Neural crest cell (in vitro differentiated cells): ENCODE measurements around the gene SAAL1. TPM values are rescaled to one million over a fixed set of nuclear protein-coding genes. Genes with fewer than 3 reads are reported as not detected.

Experiments
- DNase-seq: peaks from one replicate; pipeline ENCODE4 v3.0.0; 2021; ENCODE audit warnings: low read depth, mixed read lengths, low spot score
- H3K27ac Mint-ChIP-seq: one replicate; pipeline ENCODE4 v1.8.0; 2021; ENCODE audit warnings: mild to moderate bottlenecking, mixed read lengths; ENCODE audit not compliant: unreplicated experiment
- H3K27me3 Mint-ChIP-seq: 2 replicates; pipeline ENCODE4 v1.8.0; 2021; ENCODE audit warnings: low read depth, mild to moderate bottlenecking, mixed read lengths
- H3K36me3 Mint-ChIP-seq: 2 replicates; pipeline ENCODE4 v1.8.0; 2021; ENCODE audit warnings: low read depth, mild to moderate bottlenecking, mixed read lengths
- H3K4me1 Mint-ChIP-seq: 2 replicates; pipeline ENCODE4 v1.8.0; 2021; ENCODE audit warnings: mixed read lengths
- H3K4me3 Mint-ChIP-seq: one replicate; pipeline ENCODE4 v1.8.0; 2021; ENCODE audit warnings: mild to moderate bottlenecking, mixed read lengths
- H3K9me3 Mint-ChIP-seq: 2 replicates; pipeline ENCODE4 v1.8.0; 2021; ENCODE audit warnings: mixed read lengths
- CTCF ChIP-seq: fragments of 200-600 bp; sonication (generic); conservative IDR thresholded peaks from 2 replicates; pipeline ENCODE4 v1.5.0; 2021; ENCODE audit warnings: antibody characterized with exemption, mild to moderate bottlenecking
- long read RNA-seq: library from polyadenylated mRNA; unstranded; transcript quantifications from one replicate; pipeline ENCODE4 v2.0.0, GENCODE V29; 2020
- total RNA-seq: library from RNA; stranded (reverse); gene quantifications from 2 replicates; pipeline ENCODE4 v1.2.1, GENCODE V29; 2021

The SAAL1 gene
- 50.2 and 56.4 TPM in 2 replicates for total RNA-seq
- long read RNA-seq, transcript SAAL1-202 (12 exons, 1,582 nt) = major isoform, 127 of 207 reads
- long read RNA-seq, transcript SAAL1-201 (12 exons, 1,518 nt) = minor isoform, 39 of 207 reads
- long read RNA-seq, partial matches to known transcripts = 6 of 207 reads
- long read RNA-seq, other reads (novel, unspliced or antisense) = 31 of 207 reads

- TF ChIP-seq CTCF = peak; percentile 93
- Mint-ChIP-seq H3K27me3 (peaks cover 10% of the 10 kb centered on the region), H3K27ac (peak within 1 kb of the TSS; percentile 94), H3K9me3 (no peaks in the 10 kb centered on the region), H3K4me1 (peaks cover 20% of the 10 kb centered on the region), H3K36me3 (peaks cover 16% of the 10 kb centered on the region), H3K4me3 (peak within 1 kb of the TSS; percentile 98)
- DNase-seq = peak; percentile 98
These were observed at the start of gene SAAL1 for GRCh38 chr11:18105802-18106574. SAAL1 (minus strand) TSS chr11:18106082; CDS start chr11:18106041, 41 bp downstream.

GRCh38 chr11:18151581-18151980, 45.7 kb upstream of the SAAL1 start:
- H3K4me3 Mint-ChIP-seq = no peak overlapping the region
- no peak overlapping the region for H3K27ac Mint-ChIP-seq
- H3K9me3 Mint-ChIP-seq = peaks cover 3% of the 10 kb centered on the region
- no peaks in the 10 kb centered on the region for H3K4me1 Mint-ChIP-seq
- TF ChIP-seq CTCF = no peak
- peaks cover 40% of the 10 kb centered on the region for H3K27me3 Mint-ChIP-seq
- H3K36me3 Mint-ChIP-seq = peaks cover 2% of the 10 kb centered on the region
- no peak for DNase-seq

GRCh38 chr11:18145837-18146236, 40.0 kb upstream of the SAAL1 start:
- Mint-ChIP-seq H3K27ac (no peak overlapping the region), H3K4me1 (no peaks in the 10 kb centered on the region), H3K36me3 (no peaks in the 10 kb centered on the region), H3K9me3 (no peaks in the 10 kb centered on the region), H3K27me3 (peaks cover 33% of the 10 kb centered on the region), H3K4me3 (no peak overlapping the region)
- TF ChIP-seq CTCF = no peak
- no peak for DNase-seq

GRCh38 chr11:18145025-18145424, 39.1 kb upstream of the SAAL1 start:
- Mint-ChIP-seq H3K27ac (no peak overlapping the region), H3K4me1 (no peaks in the 10 kb centered on the region), H3K36me3 (no peaks in the 10 kb centered on the region), H3K27me3 (peaks cover 29% of the 10 kb centered on the region), H3K9me3 (no peaks in the 10 kb centered on the region), H3K4me3 (no peak overlapping the region)
- no peak for DNase-seq
- peak; percentile 44 for TF ChIP-seq CTCF

- H3K36me3 Mint-ChIP-seq = no peaks in the 10 kb centered on the region
- TF ChIP-seq CTCF = no peak
- H3K9me3 Mint-ChIP-seq = no peaks in the 10 kb centered on the region
- H3K27me3 Mint-ChIP-seq = peaks cover 27% of the 10 kb centered on the region
- DNase-seq = no peak
- H3K27ac Mint-ChIP-seq = no peak overlapping the region
- H3K4me3 Mint-ChIP-seq = no peak overlapping the region
- no peaks in the 10 kb centered on the region for H3K4me1 Mint-ChIP-seq
These were observed 38.4 kb upstream of the SAAL1 start for GRCh38 chr11:18144243-18144642.
